ENCODE results near the gene WDR53. TPM values are rescaled to one million over a fixed set of nuclear protein-coding genes. Genes with fewer than 3 reads are reported as not detected.

WDR53 gene
- total and polyA plus RNA-seq, 9 of the 15 experiments (the other 6 are each of a cell fraction or from before 2014, with no cell fraction given), result 13.0 to 34.5 (median 20.9) TPM

- TF ChIP-seq PHF20 (IDR thresholded peaks at IDR 0.05; ENCODE audit: partially characterized antibody), result no peak
- TF ChIP-seq ZBTB12 (CRISPR knock-in tag; IDR thresholded peaks at IDR 0.05), result no peak
- no peak for TF ChIP-seq ELK3 (CRISPR knock-in tag; IDR thresholded peaks at IDR 0.05)
- TF ChIP-seq CREB3 (tag; conservative IDR thresholded peaks at IDR 0.05; ENCODE audit: low read depth), result no peak
- no peak for TF ChIP-seq GTF3C2 (IDR thresholded peaks at IDR 0.05; ENCODE audit: borderline replicate concordance, extremely low read depth, insufficient read length)
- TF ChIP-seq MAX (CRISPR knock-in tag; IDR thresholded peaks at IDR 0.05), result peak; percentile 47; the same call in 1 of the 2 replicates
- no peak for TF ChIP-seq SPI1 (IDR thresholded peaks at IDR 0.05; ENCODE audit: borderline replicate concordance, low read depth, low read length)
- no peak for TF ChIP-seq NKRF (IDR thresholded peaks at IDR 0.05; ENCODE audit: borderline replicate concordance)
- TF ChIP-seq GABPB2 (CRISPR knock-in tag; conservative IDR thresholded peaks at IDR 0.05), result no peak
- TF ChIP-seq FIP1L1 (IDR thresholded peaks at IDR 0.05; ENCODE audit: low read depth, low read length, poor library complexity, severe bottlenecking), result peak; percentile 69
- no peak for TF ChIP-seq PBX2 (CRISPR knock-in tag; IDR thresholded peaks at IDR 0.05; ENCODE audit: low read depth)
- no peak for TF ChIP-seq PBX2 (tag; conservative IDR thresholded peaks at IDR 0.05; ENCODE audit: low read depth)
- no peak for TF ChIP-seq MCM2 (IDR thresholded peaks at IDR 0.05; ENCODE audit: low read depth)
- TF ChIP-seq SMAD4 (CRISPR knock-in tag; conservative IDR thresholded peaks at IDR 0.05), result peak; percentile 70; the same call in 1 of the 2 replicates
- TF ChIP-seq GABPA (tag; conservative IDR thresholded peaks at IDR 0.05; ENCODE audit: low read depth), result no peak; the same call in 1 of the 2 replicates
Observed at GRCh38 chr3:196528639-196529233, 39.6 kb downstream of the WDR53 start (continued).
